HEK293 (cell line): ENCODE data around the gene UNC50.

Experiments
- CTCF ChIA-PET: fragments of 350-600 bp; formaldehyde crosslinking; extraction: SDS; loops from one replicate; lab custom pipeline; 2021; ENCODE audit warnings: antibody characterized with exemption; lab: Yijun Ruan, JAX
- POLR2A ChIA-PET: fragments of 300-600 bp; formaldehyde crosslinking; extraction: SDS; loops from one replicate; lab custom pipeline; 2020; ENCODE audit warnings: antibody characterized with exemption, inconsistent platforms; lab: Yijun Ruan, JAX
- H3K27ac ChIP-seq: fragments of 200-500 bp; sonication (Bioruptor generic); 2 replicates; pipeline ENCODE4 v1.5.1; 2014; ENCODE audit warnings: low read depth, low read length, control low read depth, inconsistent platforms; ENCODE audit errors: extremely low read depth
- H3K36me3 ChIP-seq, 2 experiments: fragments of 200-500 bp in 1 of 2; sonication (Bioruptor generic) in 1 of 2; 1 replicate in 1 of 2; 2 replicates in 1 of 2; pipeline ENCODE4 v1.5.1; 2014 to 2017; ENCODE audit warnings: inconsistent platforms in 2 of 2, low read length in 2 of 2; ENCODE audit not compliant: control insufficient read depth in 2 of 2, insufficient read depth in 1 of 2
- H3K4me1 ChIP-seq: fragments of 200-500 bp; sonication (Bioruptor generic); 2 replicates; pipeline ENCODE4 v1.5.1; 2014; ENCODE audit warnings: mild to moderate bottlenecking, low read length, inconsistent platforms; ENCODE audit not compliant: control insufficient read depth, insufficient read depth
- H3K4me3 ChIP-seq: 2 replicates; pipeline ENCODE4 v1.5.1; 2011; ENCODE audit warnings: low read depth, mild to moderate bottlenecking, control low read depth, low read length, moderate library complexity
- H3K9me3 ChIP-seq: fragments of 200-500 bp; sonication (Bioruptor generic); 2 replicates; pipeline ENCODE4 v1.5.1; 2014; ENCODE audit warnings: low read depth, low read length, inconsistent platforms; ENCODE audit not compliant: control insufficient read depth, insufficient read depth
- AEBP2 ChIP-seq: fragments of 450-650 bp; formaldehyde crosslinking; IDR thresholded peaks from 2 replicates; pipeline ENCODE4 v1.5.1; 2016; ENCODE audit warnings: missing biosample characterization, missing genetic modification characterization, borderline replicate concordance
- FEZF1 ChIP-seq: fragments of 450-650 bp; formaldehyde crosslinking; IDR thresholded peaks from 2 replicates; pipeline ENCODE4 v1.5.1; 2016; ENCODE audit warnings: missing biosample characterization, missing genetic modification characterization
- GLIS2 ChIP-seq: fragments of 450-650 bp; formaldehyde crosslinking; IDR thresholded peaks from 2 replicates; pipeline ENCODE4 v1.5.1; 2016; ENCODE audit warnings: missing biosample characterization, missing genetic modification characterization
- HOXA7 ChIP-seq: sonication (generic); formaldehyde crosslinking; IDR thresholded peaks from 2 replicates; pipeline ENCODE4 v1.8.1; 2022; ENCODE audit warnings: missing genetic modification reagents, borderline replicate concordance
- KLF16 ChIP-seq: fragments of 450-650 bp; formaldehyde crosslinking; IDR thresholded peaks from 2 replicates; pipeline ENCODE4 v1.5.1; 2017; ENCODE audit warnings: missing biosample characterization, missing genetic modification characterization
- MYNN ChIP-seq: fragments of 450-650 bp; formaldehyde crosslinking; IDR thresholded peaks from 2 replicates; pipeline ENCODE4 v1.5.1; 2016; ENCODE audit warnings: missing biosample characterization, missing genetic modification characterization, borderline replicate concordance
- OSR2 ChIP-seq: fragments of 450-650 bp; formaldehyde crosslinking; IDR thresholded peaks from 2 replicates; pipeline ENCODE4 v1.5.1; 2016; ENCODE audit warnings: missing biosample characterization, missing genetic modification characterization
- REST ChIP-seq: fragments of 450-650 bp; formaldehyde crosslinking; IDR thresholded peaks from 2 replicates; pipeline ENCODE4 v1.5.1; 2016; ENCODE audit warnings: missing biosample characterization, missing genetic modification characterization
- SETDB1 ChIP-seq: IDR thresholded peaks from one replicate; pipeline ENCODE4 v1.6.1; 2017; ENCODE audit warnings: mild to moderate bottlenecking, low read length, moderate library complexity, mixed read lengths; ENCODE audit not compliant: insufficient read length
- ZBTB48 ChIP-seq: fragments of 450-650 bp; formaldehyde crosslinking; IDR thresholded peaks from 2 replicates; pipeline ENCODE4 v1.5.1; 2016; ENCODE audit warnings: missing biosample characterization, missing genetic modification characterization
- ZBTB8A ChIP-seq: fragments of 450-650 bp; formaldehyde crosslinking; IDR thresholded peaks from 2 replicates; pipeline ENCODE4 v1.5.1; 2016; ENCODE audit warnings: missing biosample characterization, missing genetic modification characterization
- ZFP41 ChIP-seq: fragments of 450-650 bp; formaldehyde crosslinking; IDR thresholded peaks from 2 replicates; pipeline ENCODE4 v1.5.1; 2016; ENCODE audit warnings: missing biosample characterization, missing genetic modification characterization, borderline replicate concordance
- ZNF132 ChIP-seq: fragments of 450-650 bp; formaldehyde crosslinking; IDR thresholded peaks from 2 replicates; pipeline ENCODE4 v1.5.1; 2017; ENCODE audit warnings: missing biosample characterization, missing genetic modification characterization, borderline replicate concordance
- ZNF138 ChIP-seq: fragments of 450-650 bp; formaldehyde crosslinking; IDR thresholded peaks from 2 replicates; pipeline ENCODE4 v1.5.1; 2016; ENCODE audit warnings: missing biosample characterization, missing genetic modification characterization, borderline replicate concordance
- ZNF24 ChIP-seq: fragments of 450-650 bp; formaldehyde crosslinking; IDR thresholded peaks from 2 replicates; pipeline ENCODE4 v1.5.1; 2016; ENCODE audit warnings: missing biosample characterization, missing genetic modification characterization
- ZNF292 ChIP-seq: fragments of 450-650 bp; formaldehyde crosslinking; IDR thresholded peaks from 2 replicates; pipeline ENCODE4 v1.5.1; 2016; ENCODE audit warnings: low read depth, missing biosample characterization, missing genetic modification characterization, borderline replicate concordance
- ZNF302 ChIP-seq: fragments of 450-650 bp; formaldehyde crosslinking; IDR thresholded peaks from 2 replicates; pipeline ENCODE4 v1.5.1; 2016; ENCODE audit warnings: missing biosample characterization, missing genetic modification characterization, low read depth
- ZNF324 ChIP-seq: fragments of 450-650 bp; formaldehyde crosslinking; IDR thresholded peaks from 2 replicates; pipeline ENCODE4 v1.5.1; 2016; ENCODE audit warnings: missing biosample characterization, missing genetic modification characterization
- ZNF350 ChIP-seq: fragments of 450-650 bp; formaldehyde crosslinking; IDR thresholded peaks from 2 replicates; pipeline ENCODE4 v1.5.0; 2017; ENCODE audit warnings: missing biosample characterization, mild to moderate bottlenecking, missing genetic modification characterization
- ZNF366 ChIP-seq: fragments of 450-650 bp; formaldehyde crosslinking; conservative IDR thresholded peaks from 2 replicates; pipeline ENCODE4 v1.5.1; 2016; ENCODE audit warnings: missing biosample characterization, missing genetic modification characterization
- ZNF37A ChIP-seq: fragments of 450-650 bp; IDR thresholded peaks from 2 replicates; pipeline ENCODE4 v1.5.1; 2018; ENCODE audit warnings: missing biosample characterization, missing genetic modification characterization
- ZNF423 ChIP-seq: fragments of 450-650 bp; formaldehyde crosslinking; IDR thresholded peaks from 2 replicates; pipeline ENCODE4 v1.5.1; 2016; ENCODE audit warnings: missing biosample characterization, missing genetic modification characterization
- ZNF426 ChIP-seq: fragments of 450-650 bp; formaldehyde crosslinking; IDR thresholded peaks from 2 replicates; pipeline ENCODE4 v1.5.1; 2017; ENCODE audit warnings: missing biosample characterization, missing genetic modification characterization, mild to moderate bottlenecking, inconsistent platforms, moderate library complexity
- ZNF549 ChIP-seq: fragments of 450-650 bp; IDR thresholded peaks from 2 replicates; pipeline ENCODE4 v1.5.1; 2018; ENCODE audit warnings: missing biosample characterization, missing genetic modification characterization, mild to moderate bottlenecking, inconsistent platforms, moderate library complexity
- ZNF701 ChIP-seq: fragments of 450-650 bp; formaldehyde crosslinking; IDR thresholded peaks from 2 replicates; pipeline ENCODE4 v1.5.1; 2016; ENCODE audit warnings: missing biosample characterization, missing genetic modification characterization
- ZNF776 ChIP-seq: fragments of 450-650 bp; formaldehyde crosslinking; IDR thresholded peaks from 2 replicates; pipeline ENCODE4 v1.5.0; 2017; ENCODE audit warnings: missing biosample characterization, missing genetic modification characterization, borderline replicate concordance
- TF ChIP-seq, protein P1 (sequence below): fragments of 450-650 bp; formaldehyde crosslinking; IDR thresholded peaks from 2 replicates; pipeline ENCODE4 v1.5.1; 2017; ENCODE audit warnings: missing biosample characterization, missing genetic modification characterization
- TF ChIP-seq, protein P2 (sequence below): fragments of 450-650 bp; formaldehyde crosslinking; IDR thresholded peaks from 2 replicates; pipeline ENCODE4 v1.5.1; 2016; ENCODE audit warnings: missing biosample characterization, missing genetic modification characterization

UNC50 gene

GRCh38 chr2:98572676-98573075, 35.7 kb upstream of the UNC50 start:
- Histone ChIP-seq H3K27ac (no peak overlapping the region), H3K4me1 (no peaks in the 10 kb centered on the region)
- TF ChIP-seq HOXA7 = no peak
- TF ChIP-seq ZNF423 (tag by site-specific recombination) = no peak
- TF ChIP-seq ZNF549 (tag by site-specific recombination) = no peak
- TF ChIP-seq ZNF132 (tag by site-specific recombination) = no peak
- TF ChIP-seq ZNF776 (tag by site-specific recombination) = no peak
- no peak for TF ChIP-seq ZNF302 (tag by site-specific recombination)
- TF ChIP-seq REST (tag by site-specific recombination) = no peak
- no peak for TF ChIP-seq ZNF426 (tag by site-specific recombination)
- TF ChIP-seq ZNF292 (tag by site-specific recombination) = no peak
- no peak for TF ChIP-seq OSR2 (tag by site-specific recombination)
- TF ChIP-seq ZFP41 (tag by site-specific recombination) = no peak
- TF ChIP-seq, protein P1, sequence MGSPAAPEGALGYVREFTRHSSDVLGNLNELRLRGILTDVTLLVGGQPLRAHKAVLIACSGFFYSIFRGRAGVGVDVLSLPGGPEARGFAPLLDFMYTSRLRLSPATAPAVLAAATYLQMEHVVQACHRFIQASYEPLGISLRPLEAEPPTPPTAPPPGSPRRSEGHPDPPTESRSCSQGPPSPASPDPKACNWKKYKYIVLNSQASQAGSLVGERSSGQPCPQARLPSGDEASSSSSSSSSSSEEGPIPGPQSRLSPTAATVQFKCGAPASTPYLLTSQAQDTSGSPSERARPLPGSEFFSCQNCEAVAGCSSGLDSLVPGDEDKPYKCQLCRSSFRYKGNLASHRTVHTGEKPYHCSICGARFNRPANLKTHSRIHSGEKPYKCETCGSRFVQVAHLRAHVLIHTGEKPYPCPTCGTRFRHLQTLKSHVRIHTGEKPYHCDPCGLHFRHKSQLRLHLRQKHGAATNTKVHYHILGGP = no peak
- no peak for TF ChIP-seq ZBTB8A (tag by site-specific recombination)
- no peak for TF ChIP-seq FEZF1 (tag by site-specific recombination)
- TF ChIP-seq ZNF37A (tag by site-specific recombination) = no peak
- TF ChIP-seq ZNF138 (tag by site-specific recombination) = no peak
- no peak for TF ChIP-seq SETDB1
- no peak for TF ChIP-seq GLIS2 (tag by site-specific recombination)
- no peak for TF ChIP-seq ZNF24 (tag by site-specific recombination)
- TF ChIP-seq, all 188 proteins: peak for 0
- CTCF ChIA-PET = interaction anchor here (0.8 kb wide), 1 partner anchor 11 kb away, joined by 3 read pairs; no protein-coding TSS in a partner anchor
- Histone ChIP-seq H3K4me3 (no peak overlapping the region), H3K36me3 (peaks cover 0 to 87% of the 10 kb centered on the region in 2 experiments; a peak in 2 of 3 replicates), H3K9me3 (no peaks in the 10 kb centered on the region)
- POLR2A ChIA-PET = no interaction called here

GRCh38 chr2:98573426-98573825, 35.0 kb upstream of the UNC50 start:
- CTCF ChIA-PET = interaction anchor here (0.7 kb wide), 1 partner anchor 1494 kb away, joined by 4 read pairs; no protein-coding TSS in a partner anchor
- TF ChIP-seq AEBP2 (no peak), ZNF324 (no peak), ZNF350 (tag by site-specific recombination) (no peak), ZNF366 (tag by site-specific recombination) (no peak), ZBTB48 (tag by site-specific recombination) (no peak), MYNN (tag by site-specific recombination) (no peak), ZNF701 (no peak), KLF16 (tag by site-specific recombination) (no peak)
- TF ChIP-seq, protein P2, sequence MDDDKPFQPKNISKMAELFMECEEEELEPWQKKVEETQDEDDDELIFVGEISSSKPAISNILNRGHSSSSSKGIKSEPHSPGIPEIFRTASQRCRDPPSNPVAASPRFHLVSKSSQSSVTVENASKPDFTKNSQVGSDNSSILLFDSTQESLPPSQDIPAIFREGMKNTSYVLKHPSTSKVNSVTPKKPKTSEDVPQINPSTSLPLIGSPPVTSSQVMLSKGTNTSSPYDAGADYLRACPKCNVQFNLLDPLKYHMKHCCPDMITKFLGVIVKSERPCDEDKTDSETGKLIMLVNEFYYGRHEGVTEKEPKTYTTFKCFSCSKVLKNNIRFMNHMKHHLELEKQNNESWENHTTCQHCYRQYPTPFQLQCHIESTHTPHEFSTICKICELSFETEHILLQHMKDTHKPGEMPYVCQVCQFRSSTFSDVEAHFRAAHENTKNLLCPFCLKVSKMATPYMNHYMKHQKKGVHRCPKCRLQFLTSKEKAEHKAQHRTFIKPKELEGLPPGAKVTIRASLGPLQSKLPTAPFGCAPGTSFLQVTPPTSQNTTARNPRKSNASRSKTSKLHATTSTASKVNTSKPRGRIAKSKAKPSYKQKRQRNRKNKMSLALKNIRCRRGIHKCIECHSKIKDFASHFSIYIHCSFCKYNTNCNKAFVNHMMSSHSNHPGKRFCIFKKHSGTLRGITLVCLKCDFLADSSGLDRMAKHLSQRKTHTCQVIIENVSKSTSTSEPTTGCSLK = no peak

More at GRCh38 chr2:98573426-98573825, 35.0 kb upstream of the UNC50 start:
- Histone ChIP-seq H3K9me3 (no peaks in the 10 kb centered on the region), H3K36me3 (peaks cover 0 to 87% of the 10 kb centered on the region in 2 experiments; a peak in 2 of 3 replicates), H3K4me1 (no peaks in the 10 kb centered on the region), H3K27ac (no peak overlapping the region), H3K4me3 (no peak overlapping the region)
- POLR2A ChIA-PET = no interaction called here
